Effector memory CD8-positive, alpha-beta T cell (primary cell): ENCODE data around the gene MSH2.

ENCODE experiments used
- ATAC-seq: fragments of 150-1000 bp; cut with Tn5 transposase; replicated peaks from 2 replicates; pipeline ENCODE4 v1.10.0; 2021; ENCODE audit warnings: mild to moderate bottlenecking, moderate library complexity
- DNase-seq, 3 experiments: peaks; one replicate each; pipeline ENCODE4 v3.0.0; 2021
- H3K27ac Mint-ChIP-seq, 2 donors: one replicate each; pipeline ENCODE4 v1.8.0; 2022; ENCODE audit warnings: mild to moderate bottlenecking in 2 of 2, mixed read lengths in 2 of 2, moderate library complexity in 2 of 2
- H3K27me3 Mint-ChIP-seq, 2 donors: one replicate each; pipeline ENCODE4 v1.8.0; 2022; ENCODE audit warnings: mixed read lengths in 2 of 2
- H3K36me3 Mint-ChIP-seq: one replicate; pipeline ENCODE4 v1.8.0; 2022; ENCODE audit warnings: mild to moderate bottlenecking, moderate library complexity, mixed read lengths; ENCODE audit not compliant: insufficient read depth
- H3K4me1 Mint-ChIP-seq, 2 donors: one replicate each; pipeline ENCODE4 v1.8.0; 2022; ENCODE audit warnings: low read depth in 2 of 2, mixed read lengths in 2 of 2
- H3K4me3 Mint-ChIP-seq, 2 donors: one replicate each; pipeline ENCODE4 v1.8.0; 2022; ENCODE audit warnings: mild to moderate bottlenecking in 2 of 2, mixed read lengths in 2 of 2, moderate library complexity in 2 of 2
- H3K9me3 Mint-ChIP-seq, 2 donors: one replicate each; pipeline ENCODE4 v1.8.0; 2022; ENCODE audit warnings: mixed read lengths in 2 of 2

Gene MSH2

DNA sequence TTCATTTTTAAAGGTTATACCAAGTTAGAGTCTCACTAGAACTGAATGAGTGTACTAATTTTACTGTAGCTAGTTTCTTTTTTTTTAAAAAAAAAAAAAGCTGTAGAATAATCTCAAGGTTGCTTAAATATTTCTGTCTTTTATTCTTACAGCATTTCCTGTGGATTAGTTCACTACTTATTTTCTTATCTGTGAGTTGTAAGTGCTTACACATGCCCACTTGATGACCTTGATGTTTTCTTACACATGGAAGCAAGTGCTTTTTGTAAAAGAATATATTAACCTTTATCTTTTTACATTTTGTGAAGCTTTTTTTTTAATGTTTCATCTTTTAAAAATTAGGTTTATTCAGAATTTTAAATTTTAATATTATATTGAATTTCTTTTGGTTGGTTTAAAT lies 57.8 kb downstream of the MSH2 start:
- Mint-ChIP-seq H3K4me3 (no peak overlapping the region), H3K27ac (peak overlapping the region in 1 of 2 donors; percentile 64), H3K27me3 (no peaks in the 10 kb centered on the region), H3K36me3 (peaks cover 12% of the 10 kb centered on the region), H3K4me1 (peaks cover 6 to 10% of the 10 kb centered on the region in 2 donors), H3K9me3 (no peaks in the 10 kb centered on the region)
- no peak for DNase-seq
- ATAC-seq = no peak

DNA sequence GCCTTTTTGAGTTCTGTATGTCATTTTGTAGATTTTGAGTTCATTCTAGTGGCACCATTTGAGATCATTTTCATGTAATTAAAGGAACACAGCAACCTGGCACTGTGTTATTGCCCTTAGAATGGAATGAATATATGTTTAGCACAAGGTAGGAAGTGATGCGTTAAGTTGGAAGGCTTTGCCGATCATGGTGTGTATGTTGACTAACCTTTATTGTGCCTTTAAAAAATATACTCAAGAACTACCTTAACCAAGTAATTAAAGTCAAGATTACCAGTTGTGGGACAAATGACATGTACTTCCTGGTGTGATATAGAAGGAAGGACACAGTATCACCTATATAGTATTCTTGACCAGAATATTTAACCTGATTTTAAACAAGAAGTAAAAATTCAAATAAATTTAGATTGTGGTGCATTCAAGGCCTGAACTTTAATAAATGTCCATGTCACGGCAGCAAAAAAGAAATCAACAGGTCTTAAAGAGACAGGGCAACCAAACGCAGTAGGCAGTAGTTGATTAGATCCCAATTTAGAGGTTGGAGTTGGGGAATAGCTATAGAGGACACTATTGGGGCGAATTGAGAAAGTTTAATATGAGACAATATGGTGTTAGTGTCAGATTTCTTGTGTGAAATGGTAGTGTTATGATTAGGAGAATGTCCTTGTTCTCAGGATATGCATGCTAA lies 68.6 kb downstream of the MSH2 start:
- ATAC-seq = no peak
- no peaks in the 10 kb centered on the region for H3K9me3 Mint-ChIP-seq
- no peak for DNase-seq
- no peak overlapping the region for H3K27ac Mint-ChIP-seq
- H3K36me3 Mint-ChIP-seq = peaks cover 47% of the 10 kb centered on the region
- no peaks in the 10 kb centered on the region for H3K27me3 Mint-ChIP-seq
- H3K4me3 Mint-ChIP-seq = no peak overlapping the region
- no peaks in the 10 kb centered on the region for H3K4me1 Mint-ChIP-seq

- peak overlapping the region in 1 of 2 donors; percentile 13 for H3K27ac Mint-ChIP-seq
- peaks cover 0 to 3% of the 10 kb centered on the region in 2 donors for H3K4me1 Mint-ChIP-seq
- ATAC-seq = no peak
- no peak overlapping the region for H3K4me3 Mint-ChIP-seq
- no peak for DNase-seq
- H3K9me3 Mint-ChIP-seq = no peaks in the 10 kb centered on the region
- peaks cover 30% of the 10 kb centered on the region for H3K36me3 Mint-ChIP-seq
- H3K27me3 Mint-ChIP-seq = no peaks in the 10 kb centered on the region
Observed at GRCh38 chr2:47479863-47480262, 76.9 kb downstream of the MSH2 start.

GRCh38 chr2:47483191-47483590 lies 80.2 kb downstream of the MSH2 start:
- no peak overlapping the region for H3K27ac Mint-ChIP-seq
- no peaks in the 10 kb centered on the region for H3K27me3 Mint-ChIP-seq
- no peak for DNase-seq
- H3K9me3 Mint-ChIP-seq = no peaks in the 10 kb centered on the region
- peaks cover 9 to 14% of the 10 kb centered on the region in 2 donors for H3K4me1 Mint-ChIP-seq
- H3K4me3 Mint-ChIP-seq = no peak overlapping the region
- ATAC-seq = no peak
- peaks cover 25% of the 10 kb centered on the region for H3K36me3 Mint-ChIP-seq

- peaks cover 9 to 14% of the 10 kb centered on the region in 2 donors for H3K4me1 Mint-ChIP-seq
- H3K27ac Mint-ChIP-seq = no peak overlapping the region
- peaks cover 20% of the 10 kb centered on the region for H3K36me3 Mint-ChIP-seq
- DNase-seq (no peak), ATAC-seq (no peak)
- no peaks in the 10 kb centered on the region for H3K27me3 Mint-ChIP-seq
- H3K9me3 Mint-ChIP-seq = no peaks in the 10 kb centered on the region
- H3K4me3 Mint-ChIP-seq = no peak overlapping the region
Observed at GRCh38 chr2:47484396-47484795, 81.4 kb downstream of the MSH2 start.

GRCh38 chr2:47485177-47485576 lies 82.2 kb downstream of the MSH2 start:
- Mint-ChIP-seq H3K9me3 (no peaks in the 10 kb centered on the region), H3K4me1 (peaks cover 9 to 14% of the 10 kb centered on the region in 2 donors), H3K27me3 (no peaks in the 10 kb centered on the region), H3K27ac (no peak overlapping the region), H3K4me3 (no peak overlapping the region), H3K36me3 (peaks cover 20% of the 10 kb centered on the region)
- no peak for DNase-seq
- no peak for ATAC-seq

- H3K4me1 Mint-ChIP-seq = peaks cover 9 to 14% of the 10 kb centered on the region in 2 donors
- no peak overlapping the region for H3K27ac Mint-ChIP-seq
- H3K36me3 Mint-ChIP-seq = peaks cover 19% of the 10 kb centered on the region
- no peaks in the 10 kb centered on the region for H3K27me3 Mint-ChIP-seq
- no peaks in the 10 kb centered on the region for H3K9me3 Mint-ChIP-seq
- H3K4me3 Mint-ChIP-seq = no peak overlapping the region
- ATAC-seq (no peak), DNase-seq (no peak)
Observed at GRCh38 chr2:47485751-47486300, 82.9 kb downstream of the MSH2 start.

DNA sequence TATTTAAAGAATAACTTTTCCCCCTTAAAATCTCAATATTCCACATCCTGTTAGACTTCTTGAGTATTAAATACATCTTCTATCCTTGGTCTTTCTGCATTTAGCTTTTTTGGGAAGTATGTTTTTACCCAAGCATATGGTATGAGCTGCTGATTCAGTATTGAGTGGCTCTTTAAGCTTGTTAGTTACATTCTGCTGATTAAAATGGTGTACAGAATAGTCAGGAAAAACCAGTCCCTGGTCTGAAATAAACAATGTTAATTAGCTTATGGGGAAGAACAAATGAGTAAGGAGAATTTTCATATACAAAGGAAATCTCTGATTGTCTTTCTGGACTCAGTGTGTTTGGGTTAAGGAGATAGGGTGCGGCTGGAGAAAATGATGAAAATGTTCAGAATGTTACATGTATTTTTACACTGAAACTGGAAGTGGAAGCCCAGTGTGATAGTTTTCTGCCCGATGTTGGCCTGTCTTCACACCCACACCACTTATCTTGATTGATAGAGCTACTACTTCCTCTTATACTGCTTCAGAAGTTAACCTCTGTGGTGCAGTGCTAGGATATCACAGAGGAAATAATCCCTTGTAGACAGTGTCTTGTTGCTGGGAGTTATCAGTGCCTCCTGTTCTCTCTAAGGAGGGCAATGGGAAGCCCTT lies 84.0 kb downstream of the MSH2 start:
- H3K36me3 Mint-ChIP-seq = peaks cover 8% of the 10 kb centered on the region
- no peaks in the 10 kb centered on the region for H3K27me3 Mint-ChIP-seq
- DNase-seq (no peak), ATAC-seq (peak; percentile 75)
- H3K27ac Mint-ChIP-seq = peak overlapping the region; percentile 6 to 22
- H3K4me1 Mint-ChIP-seq = peaks cover 9 to 14% of the 10 kb centered on the region in 2 donors
- H3K9me3 Mint-ChIP-seq = no peaks in the 10 kb centered on the region
- H3K4me3 Mint-ChIP-seq = peak overlapping the region in 1 of 2 donors; percentile 18

DNA sequence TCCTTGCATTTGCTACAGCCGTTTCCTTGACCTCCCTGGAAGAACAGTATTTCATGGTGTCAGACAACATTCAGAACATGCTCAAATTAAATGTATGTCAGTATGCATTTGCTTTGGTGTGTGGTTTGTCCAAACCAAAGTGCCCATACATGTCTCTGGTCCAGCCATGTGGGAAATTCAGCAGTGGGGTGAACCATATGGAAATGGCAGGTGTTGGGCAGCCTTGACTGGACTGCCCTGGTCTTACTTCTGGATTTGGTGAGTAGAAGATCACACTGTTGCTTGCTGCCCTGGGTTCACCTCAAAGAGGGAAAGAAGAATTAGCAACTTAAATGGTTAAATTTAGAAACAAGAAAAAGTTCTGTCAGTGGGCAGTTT lies 84.5 kb downstream of the MSH2 start:
- ATAC-seq (no peak), DNase-seq (no peak)
- H3K4me3 Mint-ChIP-seq = peak overlapping the region in 1 of 2 donors; percentile 18
- H3K27ac Mint-ChIP-seq = peak overlapping the region in 1 of 2 donors; percentile 22
- no peaks in the 10 kb centered on the region for H3K9me3 Mint-ChIP-seq
- H3K4me1 Mint-ChIP-seq = peaks cover 9 to 14% of the 10 kb centered on the region in 2 donors
- H3K36me3 Mint-ChIP-seq = peaks cover 5% of the 10 kb centered on the region
- H3K27me3 Mint-ChIP-seq = no peaks in the 10 kb centered on the region

- no peak overlapping the region for H3K27ac Mint-ChIP-seq
Observed at GRCh38 chr2:47488870-47489584, 86.1 kb downstream of the MSH2 start.

GRCh38 chr2:47490406-47490805 lies 87.5 kb downstream of the MSH2 start:
- Mint-ChIP-seq H3K27ac (no peak overlapping the region), H3K36me3 (no peaks in the 10 kb centered on the region)
- no peak for ATAC-seq

More at GRCh38 chr2:47488870-47489584, 86.1 kb downstream of the MSH2 start:
- peaks cover 0 to 6% of the 10 kb centered on the region in 2 donors for H3K9me3 Mint-ChIP-seq
- no peaks in the 10 kb centered on the region for H3K36me3 Mint-ChIP-seq
- H3K4me3 Mint-ChIP-seq = no peak overlapping the region
- DNase-seq = no peak
- no peak for ATAC-seq
- H3K27me3 Mint-ChIP-seq = no peaks in the 10 kb centered on the region
- H3K4me1 Mint-ChIP-seq = peaks cover 9 to 14% of the 10 kb centered on the region in 2 donors

DNA sequence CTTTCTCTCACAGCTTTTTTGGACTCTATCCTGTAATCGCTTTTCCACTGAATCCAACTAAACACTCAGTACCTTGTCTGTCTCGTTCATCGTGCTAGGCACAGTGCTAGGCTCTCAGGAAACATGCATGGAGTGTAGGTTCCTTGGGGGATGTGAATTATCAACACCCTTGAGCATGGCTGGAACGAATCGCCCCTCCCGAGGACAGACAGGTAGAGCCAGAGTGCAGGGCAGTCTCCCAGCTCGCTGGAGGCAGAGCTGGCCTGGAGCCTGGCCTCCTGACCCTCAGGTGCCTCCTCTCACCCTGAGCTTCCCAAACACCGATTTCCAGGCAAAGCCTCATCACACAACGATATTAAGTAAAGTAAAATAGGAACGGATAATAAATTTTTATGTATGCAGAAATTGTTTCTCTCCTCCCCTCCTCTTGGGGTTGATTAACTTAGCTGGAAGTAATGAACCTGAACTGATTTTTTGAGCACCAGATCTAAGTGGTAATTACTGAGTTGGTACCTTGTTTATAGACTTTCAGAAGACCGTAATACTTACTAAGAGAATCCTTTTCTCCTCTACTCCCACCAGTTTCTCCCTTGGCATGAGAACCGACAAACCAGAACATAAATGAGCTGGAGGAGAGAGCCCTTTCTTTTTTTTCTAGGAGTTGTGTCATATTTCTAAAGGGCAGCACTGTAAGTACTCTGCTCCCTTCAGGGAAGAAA lies 90.5 kb downstream of the MSH2 start:
- Mint-ChIP-seq H3K27me3 (peaks cover 6 to 7% of the 10 kb centered on the region in 2 donors), H3K9me3 (peaks cover 0 to 6% of the 10 kb centered on the region in 2 donors), H3K4me3 (no peak overlapping the region), H3K36me3 (peaks cover 4% of the 10 kb centered on the region), H3K27ac (no peak overlapping the region), H3K4me1 (no peaks in the 10 kb centered on the region)
- no peak for DNase-seq
- ATAC-seq = no peak

More at GRCh38 chr2:47490406-47490805, 87.5 kb downstream of the MSH2 start:
- Mint-ChIP-seq H3K27me3 (peaks cover 0 to 7% of the 10 kb centered on the region in 2 donors), H3K4me1 (peaks cover 9 to 11% of the 10 kb centered on the region in 2 donors), H3K9me3 (peaks cover 0 to 6% of the 10 kb centered on the region in 2 donors), H3K4me3 (no peak overlapping the region)
- no peak for DNase-seq
